ENCODE measurements around the gene MAP3K6.
"Not testable (repeated sequence)": the region's sequence is repeated elsewhere in the genome, so short reads cannot be mapped to it uniquely, and the experiment has no call there.

The MAP3K6 gene

GRCh38 chr1:27366411-27367159 is at the start of gene MAP3K6:
MAP3K6 (minus strand) TSS chr1:27366961; CDS start chr1:27366597, 364 bp downstream.
- peak in 1 of 2 donors; percentile 59 for DNase-seq (ENCODE audit: low read depth in 2 of 2)

- no peak for DNase-seq (ENCODE audit: low read depth in 2 of 2)
Measured at GRCh38 chr1:27414091-27414490, 47.3 kb upstream of the MAP3K6 start.

- DNase-seq (ENCODE audit: low read depth in 2 of 2) = no peak
Measured at GRCh38 chr1:27413004-27413403, 46.2 kb upstream of the MAP3K6 start.

GRCh38 chr1:27412502-27412901 is 45.7 kb upstream of the MAP3K6 start:
- no peak for DNase-seq (ENCODE audit: low read depth in 2 of 2)

GRCh38 chr1:27410709-27411108 is 43.9 kb upstream of the MAP3K6 start:
- DNase-seq (ENCODE audit: low read depth in 2 of 2) = no peak

- no peak for DNase-seq (ENCODE audit: low read depth in 2 of 2)
Measured at GRCh38 chr1:27409669-27410068, 42.9 kb upstream of the MAP3K6 start.

GRCh38 chr1:27408151-27408550 is 41.4 kb upstream of the MAP3K6 start:
- no peak for DNase-seq (ENCODE audit: low read depth in 2 of 2)

- DNase-seq (ENCODE audit: low read depth in 2 of 2) = not testable (repeated sequence)
Measured at GRCh38 chr1:27406791-27407190, 40.0 kb upstream of the MAP3K6 start.

- no peak for DNase-seq (ENCODE audit: low read depth in 2 of 2)
Measured at GRCh38 chr1:27406362-27406680, 39.6 kb upstream of the MAP3K6 start.

GRCh38 chr1:27405598-27406361 is 39.0 kb upstream of the MAP3K6 start:
- not testable (repeated sequence) for DNase-seq (ENCODE audit: low read depth in 2 of 2)

GRCh38 chr1:27405074-27405473 is 38.3 kb upstream of the MAP3K6 start:
- DNase-seq (ENCODE audit: low read depth in 2 of 2) = no peak

GRCh38 chr1:27403931-27404330 is 37.2 kb upstream of the MAP3K6 start:
- no peak for DNase-seq (ENCODE audit: low read depth in 2 of 2)

- DNase-seq (ENCODE audit: low read depth in 2 of 2) = no peak
Measured at GRCh38 chr1:27403065-27403726, 36.4 kb upstream of the MAP3K6 start.

GRCh38 chr1:27402349-27402754 is 35.6 kb upstream of the MAP3K6 start:
- no peak for DNase-seq (ENCODE audit: low read depth in 2 of 2)

GRCh38 chr1:27400963-27401341 is 34.2 kb upstream of the MAP3K6 start:
- DNase-seq (ENCODE audit: low read depth in 2 of 2) = no peak

GRCh38 chr1:27400082-27400962 is 33.6 kb upstream of the MAP3K6 start:
- no peak for DNase-seq (ENCODE audit: low read depth in 2 of 2)

GRCh38 chr1:27399251-27400025 is 32.7 kb upstream of the MAP3K6 start:
- no peak for DNase-seq (ENCODE audit: low read depth in 2 of 2)

GRCh38 chr1:27398405-27399149 is 31.8 kb upstream of the MAP3K6 start:
- no peak for DNase-seq (ENCODE audit: low read depth in 2 of 2)

GRCh38 chr1:27397749-27398148 is 31.0 kb upstream of the MAP3K6 start:
- DNase-seq (ENCODE audit: low read depth in 2 of 2) = no peak

- no peak for DNase-seq (ENCODE audit: low read depth in 2 of 2)
Measured at GRCh38 chr1:27397110-27397509, 30.3 kb upstream of the MAP3K6 start.
